ENCODE measurements around the gene ERV3-1.

DNA sequence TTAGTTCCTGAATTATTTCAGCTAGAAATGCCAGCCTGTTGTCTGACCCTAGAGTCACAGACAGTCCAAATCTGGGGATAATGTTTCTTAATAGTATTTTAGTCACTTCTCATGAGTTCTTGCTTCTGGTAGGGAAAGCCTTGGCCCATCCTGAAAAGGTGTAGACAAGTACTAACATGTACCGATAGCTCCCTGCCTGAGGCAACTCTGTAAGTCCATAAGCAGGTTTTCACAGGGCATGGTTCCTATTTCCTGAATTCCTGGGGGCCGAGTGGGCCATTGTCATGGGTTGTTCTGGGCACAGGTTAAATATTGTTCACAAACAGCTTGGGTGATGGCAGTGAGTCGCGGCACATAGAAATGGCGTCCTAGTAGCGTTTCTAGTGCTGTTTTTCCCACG, 12.6 kb downstream of the ERV3-1 start:
- TF ChIP-seq POLR2A (IDR thresholded peaks at IDR 0.05; ENCODE audit: low read depth, low read length): no peak
- TF ChIP-seq TAF1 (IDR thresholded peaks at IDR 0.05; ENCODE audit: low read depth, low read length): no peak
- TF ChIP-seq POLR2AphosphoS5 (IDR thresholded peaks at IDR 0.05; ENCODE audit: low read depth, low read length): no peak
- no peak for TF ChIP-seq PAX5 (IDR thresholded peaks at IDR 0.05; ENCODE audit: insufficient read depth, low read length, severe bottlenecking)
- no peak for TF ChIP-seq SPI1 (IDR thresholded peaks at IDR 0.05; ENCODE audit: low read depth, low read length)
- TF ChIP-seq POU2F2 (IDR thresholded peaks at IDR 0.05; ENCODE audit: low read depth, low read length): no peak

Data from GM12891 (cell line).